GM12891 (cell line): Measurements from ENCODE around the gene SLC9A5.

ENCODE experiments used
- POLR2A ChIP-seq: IDR thresholded peaks from 2 replicates; pipeline ENCODE4 v1.6.1; 2011; ENCODE audit warnings: low read depth, low read length, control low read depth
- POLR2AphosphoS5 ChIP-seq: IDR thresholded peaks from 2 replicates; pipeline ENCODE4 v1.6.1; 2011; ENCODE audit warnings: low read depth, low read length, control low read depth
- POU2F2 ChIP-seq: IDR thresholded peaks from 2 replicates; pipeline ENCODE4 v1.6.1; 2011; ENCODE audit warnings: low read depth, mild to moderate bottlenecking, control low read depth, low read length, moderate library complexity
- TAF1 ChIP-seq: IDR thresholded peaks from 2 replicates; pipeline ENCODE4 v1.6.1; 2011; ENCODE audit warnings: low read depth, low read length, control low read depth

GRCh38 chr16:67242138-67242730 is 6.5 kb upstream of the SLC9A5 start:
- TF ChIP-seq TAF1 (no peak), POLR2AphosphoS5 (no peak), POU2F2 (no peak), POLR2A (no peak)
